Suprapubic skin (tissue), 4 donors: ENCODE measurements around the gene FBXL13. TPM values are rescaled to one million over a fixed set of nuclear protein-coding genes. Genes with fewer than 3 reads are reported as not detected.

Experiments
- DNase-seq, 2 donors: peaks; one replicate each; pipeline ENCODE4 v3.0.0-alpha.2; 2019; ENCODE audit warnings: low spot score in 2 of 2
- H3K27ac ChIP-seq: fragments of 200-600 bp; sonication (generic); one replicate; pipeline ENCODE4 v1.5.1; 2019
- H3K27me3 ChIP-seq: fragments of 200-600 bp; sonication (generic); one replicate; pipeline ENCODE4 v1.5.1; 2019
- H3K36me3 ChIP-seq: fragments of 200-600 bp; sonication (generic); one replicate; pipeline ENCODE4 v1.5.1; 2019
- H3K4me1 ChIP-seq: fragments of 200-600 bp; sonication (generic); one replicate; pipeline ENCODE4 v1.5.1; 2019
- H3K4me3 ChIP-seq: fragments of 200-600 bp; sonication (generic); one replicate; pipeline ENCODE4 v1.5.1; 2019; ENCODE audit warnings: mild to moderate bottlenecking
- H3K9me3 ChIP-seq: fragments of 200-600 bp; sonication (generic); one replicate; pipeline ENCODE4 v1.5.1; 2019
- EP300 ChIP-seq: sonication (generic); formaldehyde crosslinking; IDR thresholded peaks from one replicate; pipeline ENCODE4 v1.6.1; 2017; ENCODE audit warnings: antibody characterized with exemption
- POLR2A ChIP-seq, 2 donors: fragments of 450-650 bp; IDR thresholded peaks; one replicate each; pipeline ENCODE4 v1.6.1; 2017; ENCODE audit warnings: antibody characterized with exemption in 2 of 2, mild to moderate bottlenecking in 2 of 2, moderate library complexity in 2 of 2
- POLR2AphosphoS5 ChIP-seq, 3 donors: sonication (generic); formaldehyde crosslinking; IDR thresholded peaks; one replicate each; pipeline ENCODE4 v1.6.1; 2017; ENCODE audit warnings: antibody characterized with exemption in 3 of 3
- WGBS: methylation state at CpG from one replicate; pipeline ENCODE4 v1.1.5; 2018; 5-methylcytosine and 5-hydroxymethylcytosine counted together
- total RNA-seq, 4 donors: library from RNA; depleted of rRNA; stranded (reverse); fragments of >200 nt; gene quantifications; one replicate each; pipeline ENCODE4 v1.1.0, GENCODE V29; 2016
- TF ChIP-seq, protein P1 (sequence below), 2 donors: fragments of 200-600 bp in 1 of 2; fragments of 450-650 bp in 1 of 2; sonication (generic) in 1 of 2; IDR thresholded peaks; one replicate each; pipeline ENCODE4 v1.5.1; 2016 to 2019; ENCODE audit warnings: antibody characterized with exemption in 2 of 2, mild to moderate bottlenecking in 1 of 2, moderate library complexity in 1 of 2

The FBXL13 gene
- total RNA-seq, 4 donors from 2014 or later = 0.30 to 1.4 (median 0.81) TPM

DNA sequence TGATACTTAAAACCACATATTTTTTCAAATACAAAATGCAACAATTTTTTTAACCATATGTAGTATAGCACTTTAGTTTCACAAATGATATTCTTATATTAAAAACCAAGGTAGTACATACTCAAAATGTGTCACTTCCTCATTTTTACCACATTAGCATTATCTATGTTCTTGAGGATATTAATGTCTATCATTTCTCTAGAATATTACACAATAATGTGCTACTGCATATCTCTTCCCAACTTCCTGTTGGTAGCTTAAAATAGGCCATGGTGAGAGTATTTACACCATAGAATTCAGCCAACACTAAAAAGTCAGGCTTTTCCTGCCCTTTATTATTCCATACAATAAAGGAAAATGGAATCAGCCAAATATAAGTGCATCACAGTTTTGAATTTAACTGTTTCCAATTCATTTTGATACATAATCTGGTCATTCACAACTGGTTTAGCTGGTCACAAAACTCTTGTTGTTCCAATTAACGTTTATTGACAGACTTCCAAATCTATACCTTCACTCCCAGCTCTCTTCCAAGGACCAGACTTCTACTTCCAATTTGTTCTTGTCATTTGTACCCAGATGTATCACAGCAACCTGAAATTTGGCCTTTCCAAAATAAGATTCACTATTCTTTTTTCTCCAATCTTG is 181.8 kb downstream of the FBXL13 start:
- Histone ChIP-seq H3K4me3 (no peak overlapping the region), H3K36me3 (no peaks in the 10 kb centered on the region), H3K9me3 (no peaks in the 10 kb centered on the region), H3K4me1 (peaks cover 40% of the 10 kb centered on the region), H3K27ac (no peak overlapping the region), H3K27me3 (no peaks in the 10 kb centered on the region)
- 58% methylated on average over 1 of the region's 1 CpG for WGBS
- no peak for DNase-seq
- TF ChIP-seq, protein P1, sequence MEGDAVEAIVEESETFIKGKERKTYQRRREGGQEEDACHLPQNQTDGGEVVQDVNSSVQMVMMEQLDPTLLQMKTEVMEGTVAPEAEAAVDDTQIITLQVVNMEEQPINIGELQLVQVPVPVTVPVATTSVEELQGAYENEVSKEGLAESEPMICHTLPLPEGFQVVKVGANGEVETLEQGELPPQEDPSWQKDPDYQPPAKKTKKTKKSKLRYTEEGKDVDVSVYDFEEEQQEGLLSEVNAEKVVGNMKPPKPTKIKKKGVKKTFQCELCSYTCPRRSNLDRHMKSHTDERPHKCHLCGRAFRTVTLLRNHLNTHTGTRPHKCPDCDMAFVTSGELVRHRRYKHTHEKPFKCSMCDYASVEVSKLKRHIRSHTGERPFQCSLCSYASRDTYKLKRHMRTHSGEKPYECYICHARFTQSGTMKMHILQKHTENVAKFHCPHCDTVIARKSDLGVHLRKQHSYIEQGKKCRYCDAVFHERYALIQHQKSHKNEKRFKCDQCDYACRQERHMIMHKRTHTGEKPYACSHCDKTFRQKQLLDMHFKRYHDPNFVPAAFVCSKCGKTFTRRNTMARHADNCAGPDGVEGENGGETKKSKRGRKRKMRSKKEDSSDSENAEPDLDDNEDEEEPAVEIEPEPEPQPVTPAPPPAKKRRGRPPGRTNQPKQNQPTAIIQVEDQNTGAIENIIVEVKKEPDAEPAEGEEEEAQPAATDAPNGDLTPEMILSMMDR (IDR thresholded peaks at IDR 0.05) = no peak
- TF ChIP-seq POLR2A (IDR thresholded peaks at IDR 0.05) (no peak), POLR2AphosphoS5 (IDR thresholded peaks at IDR 0.05) (no peak), EP300 (no peak)

DNA sequence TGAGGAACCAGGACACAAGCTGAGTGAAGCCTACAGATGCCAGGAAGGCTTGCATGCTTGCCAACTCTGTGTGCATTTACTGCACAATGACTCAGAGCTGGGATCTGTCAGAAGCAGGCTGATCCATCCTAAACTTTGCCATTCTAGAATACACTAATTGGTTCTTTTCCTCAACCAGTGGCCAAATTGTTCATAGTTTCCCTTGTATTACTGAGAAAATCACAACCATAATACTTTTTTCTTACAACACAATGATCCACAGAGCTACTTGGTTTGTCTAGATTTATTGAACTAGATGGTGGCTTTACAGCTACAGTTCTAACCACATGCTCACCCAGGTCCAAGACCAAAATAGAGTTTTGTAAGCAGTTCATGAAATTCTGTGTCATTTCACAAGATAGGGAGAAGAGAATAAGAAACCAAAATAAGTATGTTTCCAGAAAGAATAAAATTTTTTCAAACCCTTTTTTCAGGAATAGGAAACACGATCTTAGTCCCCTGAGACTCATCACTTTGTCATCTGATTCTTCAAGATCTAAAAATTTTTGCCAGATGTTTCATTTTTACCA is 182.8 kb downstream of the FBXL13 start:
- no peak overlapping the region for H3K27ac ChIP-seq
- TF ChIP-seq POLR2A (IDR thresholded peaks at IDR 0.05) = no peak
- no peak for TF ChIP-seq POLR2AphosphoS5 (IDR thresholded peaks at IDR 0.05)
- no peak for TF ChIP-seq EP300
- TF ChIP-seq, protein P1 (IDR thresholded peaks at IDR 0.05) = no peak
- 44% methylated on average over 1 of the region's 1 CpG for WGBS
- no peaks in the 10 kb centered on the region for H3K36me3 ChIP-seq
- H3K4me1 ChIP-seq = peaks cover 34% of the 10 kb centered on the region
- no peak for DNase-seq
- no peaks in the 10 kb centered on the region for H3K9me3 ChIP-seq
- no peaks in the 10 kb centered on the region for H3K27me3 ChIP-seq
- H3K4me3 ChIP-seq = no peak overlapping the region

DNA sequence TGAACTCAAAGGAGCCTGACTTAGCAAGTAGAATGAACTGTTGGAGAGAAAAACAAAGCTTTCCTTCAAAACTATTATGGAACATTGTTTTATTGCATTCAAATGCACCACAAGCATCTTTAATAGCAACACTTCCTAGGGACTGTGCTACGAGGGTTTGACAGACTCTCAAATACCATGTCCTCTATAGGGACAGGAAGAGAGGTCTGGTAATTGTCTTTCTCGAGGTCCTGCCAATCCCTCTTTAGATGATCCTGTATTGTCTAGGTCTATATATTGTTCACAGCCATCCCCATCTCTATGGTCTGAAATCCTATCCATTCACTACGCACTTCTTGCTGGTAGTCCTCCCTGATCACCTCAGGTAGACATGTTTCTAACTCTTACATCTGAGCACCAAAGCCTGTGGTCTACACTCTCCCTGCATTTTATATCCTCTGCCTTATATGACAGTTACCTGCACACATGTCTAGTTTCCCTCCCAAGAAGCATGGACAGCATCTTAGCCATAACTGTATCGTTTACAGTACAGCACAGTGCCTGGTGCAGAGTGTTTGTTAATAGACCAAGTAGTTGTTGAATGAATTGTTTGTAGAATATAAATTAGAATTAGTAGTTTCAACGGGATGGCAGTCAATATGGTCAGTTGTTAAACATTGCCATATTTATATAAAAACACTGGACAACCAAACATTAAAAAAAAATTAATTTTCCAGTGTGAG is 183.5 kb downstream of the FBXL13 start:
- whole genome bisulfite sequencing = 68% methylated on average over 5 of the region's 5 CpGs
- no peaks in the 10 kb centered on the region for H3K36me3 ChIP-seq
- no peak overlapping the region for H3K27ac ChIP-seq
- TF ChIP-seq EP300 (no peak), POLR2A (IDR thresholded peaks at IDR 0.05) (no peak), POLR2AphosphoS5 (IDR thresholded peaks at IDR 0.05) (no peak)
- TF ChIP-seq, protein P1 (IDR thresholded peaks at IDR 0.05) = no peak
- peaks cover 27% of the 10 kb centered on the region for H3K4me1 ChIP-seq
- no peaks in the 10 kb centered on the region for H3K27me3 ChIP-seq
- DNase-seq = no peak
- H3K4me3 ChIP-seq = no peak overlapping the region
- no peaks in the 10 kb centered on the region for H3K9me3 ChIP-seq

DNA sequence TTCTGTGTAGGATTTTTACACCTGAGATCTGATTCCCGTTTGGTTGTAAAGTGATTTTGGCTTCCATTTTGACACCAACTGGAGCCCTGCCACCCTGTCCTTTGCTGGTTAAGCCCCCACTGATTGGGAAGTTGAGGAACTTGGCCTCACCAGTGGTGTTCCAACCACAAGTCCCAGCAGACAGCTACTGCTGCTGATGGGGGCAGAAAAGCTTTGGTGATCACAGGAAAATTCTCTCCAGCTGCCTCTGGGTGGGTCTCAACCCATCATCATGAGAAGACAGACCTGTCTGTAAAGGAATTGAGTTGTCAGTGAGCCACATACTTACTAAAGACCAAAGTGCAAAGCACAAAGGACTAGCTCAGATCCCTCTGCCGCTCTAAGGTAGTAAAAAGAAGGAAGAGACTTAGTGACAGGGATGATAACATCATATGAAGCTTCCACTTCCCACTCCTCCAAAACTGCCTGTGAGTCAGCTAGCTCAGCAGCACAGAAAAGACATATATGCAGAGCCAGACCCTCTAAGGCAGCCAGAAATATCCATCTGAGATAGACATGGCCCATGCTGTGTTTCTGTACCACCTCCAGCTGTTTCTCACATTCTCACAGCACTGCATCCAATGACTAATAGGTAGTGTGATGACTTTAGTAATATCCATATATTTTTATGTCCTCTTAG is 184.2 kb downstream of the FBXL13 start:
- TF ChIP-seq EP300 (no peak), POLR2A (IDR thresholded peaks at IDR 0.05) (no peak), POLR2AphosphoS5 (IDR thresholded peaks at IDR 0.05) (no peak)
- TF ChIP-seq, protein P1 (IDR thresholded peaks at IDR 0.05) = no peak
- Histone ChIP-seq H3K36me3 (no peaks in the 10 kb centered on the region), H3K4me1 (peaks cover 24% of the 10 kb centered on the region), H3K27ac (no peak overlapping the region), H3K4me3 (no peak overlapping the region), H3K9me3 (no peaks in the 10 kb centered on the region), H3K27me3 (no peaks in the 10 kb centered on the region)
- 76% methylated on average over 2 of the region's 2 CpGs for WGBS
- DNase-seq = no peak

DNA sequence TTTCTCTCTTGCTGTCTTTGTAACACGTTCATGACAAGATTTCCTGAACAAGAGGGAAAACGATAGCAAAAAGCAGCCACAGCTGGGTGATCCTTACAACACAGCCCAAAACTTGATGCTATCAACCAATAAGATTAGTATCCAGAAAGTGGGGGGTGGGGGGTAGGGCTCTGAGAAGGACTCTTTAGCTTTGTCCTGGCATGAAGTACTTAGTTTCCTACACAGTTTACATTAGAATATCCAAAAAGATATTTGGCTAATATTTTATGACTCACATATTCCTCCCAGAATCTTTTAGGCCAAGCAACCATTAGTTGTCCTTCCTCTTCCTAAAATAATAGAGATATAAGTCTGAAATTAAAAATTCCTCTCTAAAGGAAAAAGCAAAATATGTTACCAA is 184.7 kb downstream of the FBXL13 start:
- Histone ChIP-seq H3K27me3 (no peaks in the 10 kb centered on the region), H3K4me1 (peaks cover 24% of the 10 kb centered on the region), H3K36me3 (no peaks in the 10 kb centered on the region), H3K27ac (no peak overlapping the region), H3K9me3 (no peaks in the 10 kb centered on the region), H3K4me3 (no peak overlapping the region)
- DNase-seq = no peak
- TF ChIP-seq, protein P1 (IDR thresholded peaks at IDR 0.05) = no peak
- TF ChIP-seq EP300 (no peak), POLR2AphosphoS5 (IDR thresholded peaks at IDR 0.05) (no peak), POLR2A (IDR thresholded peaks at IDR 0.05) (no peak)
- 90% methylated on average over 2 of the region's 2 CpGs for WGBS
